ENCODE results near the gene PID1. TPM values are rescaled to one million over a fixed set of nuclear protein-coding genes. Genes with fewer than 3 reads are reported as not detected.

The PID1 gene
- total RNA-seq, 1 experiment from 2014 or later, result 0.15 TPM

DNA sequence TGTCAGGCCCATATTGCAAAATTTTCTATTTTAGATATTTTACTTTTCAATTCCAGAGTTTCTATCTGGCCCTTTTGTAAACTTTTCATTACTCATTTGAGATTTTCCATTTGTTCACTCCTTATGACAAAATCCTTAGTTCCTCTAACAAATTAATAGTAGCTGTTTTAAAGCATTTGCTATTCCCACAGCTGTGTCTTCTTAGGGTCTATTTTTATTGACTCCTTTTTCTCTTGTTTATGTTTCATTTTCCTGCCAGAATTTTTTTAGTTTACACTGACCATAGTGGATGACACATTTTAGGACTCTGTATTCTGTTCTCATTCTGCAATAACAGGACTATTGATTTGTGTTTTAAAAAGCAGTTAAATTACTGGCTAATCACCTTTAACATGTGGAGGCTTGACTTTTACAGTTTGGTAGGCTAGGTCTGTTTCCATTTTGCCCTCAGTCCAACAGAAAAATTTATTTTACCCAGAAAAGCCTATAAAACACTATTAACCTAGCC, 30.0 kb downstream of the PID1 start:
- ChIA-PET POLR2A (no interaction called here), RAD21 (ENCODE audit: low non-redundant PET in 1 of 2, low total read pairs in 2 of 2, uncharacterized antibody in 2 of 2, unreplicated experiment in 2 of 2) (no interaction called here), CTCF (no interaction called here)
- H4K20me1 ChIP-seq (ENCODE audit: insufficient read depth), result no peaks in the 10 kb centered on the region
- ATAC-seq, result no peak
- no peaks in the 10 kb centered on the region for H3K9me2 ChIP-seq (ENCODE audit: insufficient read depth)
- H3K4me3 ChIP-seq (replicated peaks in 1 of 2; ENCODE audit: low read depth in 1 of 2, low read length in 2 of 2), result no peak overlapping the region
- intact Hi-C loops (cut with micrococcal nuclease), result no loop called here
- H3K27ac ChIP-seq (ENCODE audit: low read depth, low read length), result no peak overlapping the region
- no peak for DNase-seq (ENCODE audit: low read depth, low spot score)
- BruUV-seq (replicated peaks), result no TSS peak
- H3K4me1 ChIP-seq (ENCODE audit: control insufficient read depth in 1 of 2, insufficient read depth in 2 of 2, low read length in 2 of 2), result no peaks in the 10 kb centered on the region
- H2AFZ ChIP-seq (ENCODE audit: low read depth, low read length, poor library complexity, severe bottlenecking), result no peak overlapping the region
- H3K4me2 ChIP-seq (ENCODE audit: low read length), result no peak overlapping the region
- peaks cover 0 to 8% of the 10 kb centered on the region in 2 experiments; a peak in 1 of 4 replicates for H3K9me3 ChIP-seq (ENCODE audit: control insufficient read depth in 1 of 2, insufficient read depth in 1 of 2, low read depth in 1 of 2, low read length in 2 of 2)
- H3K79me2 ChIP-seq (ENCODE audit: insufficient read depth, low read length), result no peaks in the 10 kb centered on the region
- H3K9ac ChIP-seq (ENCODE audit: low read length), result no peak overlapping the region
- H3K27me3 ChIP-seq (ENCODE audit: insufficient read depth, low read length), result no peaks in the 10 kb centered on the region
- H3K36me3 ChIP-seq (ENCODE audit: control insufficient read depth in 1 of 2, insufficient read depth in 2 of 2, low read length in 2 of 2), result no peaks in the 10 kb centered on the region
- no peak for TF ChIP-seq CEBPB (IDR thresholded peaks at IDR 0.05; ENCODE audit: low read depth)
- no peak for TF ChIP-seq SRF (IDR thresholded peaks at IDR 0.05; ENCODE audit: low read depth)
- TF ChIP-seq EGR1 (IDR thresholded peaks at IDR 0.05; ENCODE audit: low read depth), result no peak
- TF ChIP-seq EZH2 (IDR thresholded peaks at IDR 0.05), result no peak
- TF ChIP-seq RAD21 (IDR thresholded peaks at IDR 0.05; ENCODE audit: low read depth), result no peak
- TF ChIP-seq ZFX (IDR thresholded peaks at IDR 0.05), result no peak
- no peak for TF ChIP-seq FOSL1 (IDR thresholded peaks at IDR 0.05; ENCODE audit: low read depth)
- no peak for TF ChIP-seq CBX3 (IDR thresholded peaks at IDR 0.05; ENCODE audit: low read depth)
- no peak for TF ChIP-seq SIN3A (IDR thresholded peaks at IDR 0.05; ENCODE audit: low read depth)
- TF ChIP-seq POLR2AphosphoS5 (IDR thresholded peaks at IDR 0.05; ENCODE audit: low read depth, low read length), result no peak
- TF ChIP-seq, protein P1, sequence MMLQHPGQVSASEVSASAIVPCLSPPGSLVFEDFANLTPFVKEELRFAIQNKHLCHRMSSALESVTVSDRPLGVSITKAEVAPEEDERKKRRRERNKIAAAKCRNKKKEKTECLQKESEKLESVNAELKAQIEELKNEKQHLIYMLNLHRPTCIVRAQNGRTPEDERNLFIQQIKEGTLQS (IDR thresholded peaks at IDR 0.05), result no peak
- TF ChIP-seq SP1 (IDR thresholded peaks at IDR 0.05; ENCODE audit: low read depth), result no peak
- TF ChIP-seq, protein P2, sequence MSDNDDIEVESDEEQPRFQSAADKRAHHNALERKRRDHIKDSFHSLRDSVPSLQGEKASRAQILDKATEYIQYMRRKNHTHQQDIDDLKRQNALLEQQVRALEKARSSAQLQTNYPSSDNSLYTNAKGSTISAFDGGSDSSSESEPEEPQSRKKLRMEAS (IDR thresholded peaks at IDR 0.05), result no peak

DNA sequence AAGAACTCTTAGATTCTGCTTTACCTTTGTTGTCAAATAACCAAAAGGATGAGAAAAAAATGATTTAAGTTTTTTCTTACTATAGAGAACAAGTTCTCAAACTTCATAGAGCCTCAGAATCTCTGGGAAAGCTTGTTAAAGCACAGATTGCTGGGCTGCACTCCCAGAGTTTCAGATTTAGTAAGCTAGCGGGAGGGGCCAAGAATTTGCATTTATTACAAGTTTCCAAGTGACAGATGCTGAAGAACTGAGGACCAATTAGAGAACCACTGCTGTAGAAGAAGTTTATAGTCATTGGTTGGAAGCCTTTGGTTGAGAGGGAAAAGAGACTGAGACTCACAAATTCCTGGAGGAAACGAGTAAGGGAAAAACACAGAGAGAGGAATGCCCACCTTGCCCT, 32.1 kb downstream of the PID1 start:
- Histone ChIP-seq H4K20me1 (ENCODE audit: insufficient read depth) (no peaks in the 10 kb centered on the region), H3K9me2 (ENCODE audit: insufficient read depth) (no peaks in the 10 kb centered on the region), H3K36me3 (ENCODE audit: control insufficient read depth in 1 of 2, insufficient read depth in 2 of 2, low read length in 2 of 2) (no peaks in the 10 kb centered on the region), H3K4me2 (ENCODE audit: low read length) (no peak overlapping the region), H3K27ac (ENCODE audit: low read depth, low read length) (no peak overlapping the region), H3K27me3 (ENCODE audit: insufficient read depth, low read length) (no peaks in the 10 kb centered on the region), H3K4me1 (ENCODE audit: control insufficient read depth in 1 of 2, insufficient read depth in 2 of 2, low read length in 2 of 2) (no peaks in the 10 kb centered on the region), H3K9me3 (ENCODE audit: control insufficient read depth in 1 of 2, insufficient read depth in 1 of 2, low read depth in 1 of 2, low read length in 2 of 2) (peaks cover 0 to 8% of the 10 kb centered on the region in 2 experiments; a peak in 1 of 4 replicates), H3K79me2 (ENCODE audit: insufficient read depth, low read length) (no peaks in the 10 kb centered on the region), H3K9ac (ENCODE audit: low read length) (no peak overlapping the region), H2AFZ (ENCODE audit: low read depth, low read length, poor library complexity, severe bottlenecking) (no peak overlapping the region), H3K4me3 (replicated peaks in 1 of 2; ENCODE audit: low read depth in 1 of 2, low read length in 2 of 2) (no peak overlapping the region)
- ChIA-PET CTCF (no interaction called here), POLR2A (no interaction called here), RAD21 (ENCODE audit: low non-redundant PET in 1 of 2, low total read pairs in 2 of 2, uncharacterized antibody in 2 of 2, unreplicated experiment in 2 of 2) (no interaction called here)
- ATAC-seq, result no peak
- intact Hi-C loops (cut with micrococcal nuclease), result no loop called here
- DNase-seq (ENCODE audit: low read depth, low spot score), result no peak
- BruUV-seq (replicated peaks), result no TSS peak
- TF ChIP-seq, protein P3, sequence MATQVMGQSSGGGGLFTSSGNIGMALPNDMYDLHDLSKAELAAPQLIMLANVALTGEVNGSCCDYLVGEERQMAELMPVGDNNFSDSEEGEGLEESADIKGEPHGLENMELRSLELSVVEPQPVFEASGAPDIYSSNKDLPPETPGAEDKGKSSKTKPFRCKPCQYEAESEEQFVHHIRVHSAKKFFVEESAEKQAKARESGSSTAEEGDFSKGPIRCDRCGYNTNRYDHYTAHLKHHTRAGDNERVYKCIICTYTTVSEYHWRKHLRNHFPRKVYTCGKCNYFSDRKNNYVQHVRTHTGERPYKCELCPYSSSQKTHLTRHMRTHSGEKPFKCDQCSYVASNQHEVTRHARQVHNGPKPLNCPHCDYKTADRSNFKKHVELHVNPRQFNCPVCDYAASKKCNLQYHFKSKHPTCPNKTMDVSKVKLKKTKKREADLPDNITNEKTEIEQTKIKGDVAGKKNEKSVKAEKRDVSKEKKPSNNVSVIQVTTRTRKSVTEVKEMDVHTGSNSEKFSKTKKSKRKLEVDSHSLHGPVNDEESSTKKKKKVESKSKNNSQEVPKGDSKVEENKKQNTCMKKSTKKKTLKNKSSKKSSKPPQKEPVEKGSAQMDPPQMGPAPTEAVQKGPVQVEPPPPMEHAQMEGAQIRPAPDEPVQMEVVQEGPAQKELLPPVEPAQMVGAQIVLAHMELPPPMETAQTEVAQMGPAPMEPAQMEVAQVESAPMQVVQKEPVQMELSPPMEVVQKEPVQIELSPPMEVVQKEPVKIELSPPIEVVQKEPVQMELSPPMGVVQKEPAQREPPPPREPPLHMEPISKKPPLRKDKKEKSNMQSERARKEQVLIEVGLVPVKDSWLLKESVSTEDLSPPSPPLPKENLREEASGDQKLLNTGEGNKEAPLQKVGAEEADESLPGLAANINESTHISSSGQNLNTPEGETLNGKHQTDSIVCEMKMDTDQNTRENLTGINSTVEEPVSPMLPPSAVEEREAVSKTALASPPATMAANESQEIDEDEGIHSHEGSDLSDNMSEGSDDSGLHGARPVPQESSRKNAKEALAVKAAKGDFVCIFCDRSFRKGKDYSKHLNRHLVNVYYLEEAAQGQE (IDR thresholded peaks at IDR 0.05; ENCODE audit: low read depth), result no peak
- TF ChIP-seq YY1 (IDR thresholded peaks at IDR 0.05; ENCODE audit: extremely low read depth, insufficient replicate concordance, low read depth, low read length) (no peak), EGR1 (IDR thresholded peaks at IDR 0.05; ENCODE audit: low read depth) (no peak), EZH2 (IDR thresholded peaks at IDR 0.05) (no peak), FOSL1 (IDR thresholded peaks at IDR 0.05; ENCODE audit: low read depth) (no peak), TCF7L2 (IDR thresholded peaks at IDR 0.05; ENCODE audit: borderline replicate concordance, extremely low read depth, insufficient read depth, insufficient read length) (no peak)
- TF ChIP-seq, protein P4, sequence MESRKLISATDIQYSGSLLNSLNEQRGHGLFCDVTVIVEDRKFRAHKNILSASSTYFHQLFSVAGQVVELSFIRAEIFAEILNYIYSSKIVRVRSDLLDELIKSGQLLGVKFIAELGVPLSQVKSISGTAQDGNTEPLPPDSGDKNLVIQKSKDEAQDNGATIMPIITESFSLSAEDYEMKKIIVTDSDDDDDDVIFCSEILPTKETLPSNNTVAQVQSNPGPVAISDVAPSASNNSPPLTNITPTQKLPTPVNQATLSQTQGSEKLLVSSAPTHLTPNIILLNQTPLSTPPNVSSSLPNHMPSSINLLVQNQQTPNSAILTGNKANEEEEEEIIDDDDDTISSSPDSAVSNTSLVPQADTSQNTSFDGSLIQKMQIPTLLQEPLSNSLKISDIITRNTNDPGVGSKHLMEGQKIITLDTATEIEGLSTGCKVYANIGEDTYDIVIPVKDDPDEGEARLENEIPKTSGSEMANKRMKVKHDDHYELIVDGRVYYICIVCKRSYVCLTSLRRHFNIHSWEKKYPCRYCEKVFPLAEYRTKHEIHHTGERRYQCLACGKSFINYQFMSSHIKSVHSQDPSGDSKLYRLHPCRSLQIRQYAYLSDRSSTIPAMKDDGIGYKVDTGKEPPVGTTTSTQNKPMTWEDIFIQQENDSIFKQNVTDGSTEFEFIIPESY (IDR thresholded peaks at IDR 0.05; ENCODE audit: extremely low read depth, insufficient replicate concordance, low read length), result no peak

Data from HCT116 (cell line).